H1 (cell line): ENCODE data around the gene HPCAL4. TPM values are rescaled to one million over a fixed set of nuclear protein-coding genes. Genes with fewer than 3 reads are reported as not detected.
A peak's percentile ranks its signal among the peaks of the same experiment; 100 is the strongest.

Experiments
- CTCF ChIA-PET: fragments of 300-600 bp; sonication (Branson Sonifier 250); formaldehyde crosslinking; loops from one replicate; lab custom pipeline; 2021; ENCODE audit not compliant: partially characterized antibody; lab: Charles Lee
- POLR2A ChIA-PET: fragments of 300-600 bp; sonication (Branson Sonifier 250); formaldehyde crosslinking; loops from one replicate; lab custom pipeline; 2021; ENCODE audit warnings: inconsistent platforms; ENCODE audit not compliant: partially characterized antibody; lab: Charles Lee
- DNase-seq, 2 experiments: peaks; one replicate each; pipeline versions ENCODE4 v3.0.0 to v3.0.0-alpha.2; 2010 to 2022; ENCODE audit warnings: low spot score in 2 of 2, low read depth in 1 of 2, mixed read lengths in 1 of 2
- FAIRE-seq: peaks from 2 replicates; lab custom pipeline; 2011; peaks lifted over from hg19 to GRCh38; lab: Jason Lieb, UNC
- H2AFZ ChIP-seq: 2 replicates; pipeline ENCODE4 v1.8.1; 2012; ENCODE audit warnings: low read length, inconsistent platforms
- H2AK5ac ChIP-seq: 2 replicates; pipeline ENCODE4 v1.6.1; 2013; ENCODE audit warnings: low read depth, low read length
- H2BK120ac ChIP-seq: replicated peaks from 2 replicates; pipeline ENCODE3; 2013; ENCODE audit warnings: low read depth, low read length, inconsistent platforms
- H2BK12ac ChIP-seq: 2 replicates; pipeline ENCODE4 v1.6.1; 2013; ENCODE audit warnings: low read depth, low read length
- H2BK15ac ChIP-seq: 2 replicates; pipeline ENCODE4 v1.6.1; 2013; ENCODE audit warnings: low read length
- H2BK20ac ChIP-seq: 2 replicates; pipeline ENCODE4 v1.6.1; 2013; ENCODE audit warnings: low read length
- H2BK5ac ChIP-seq: 2 replicates; pipeline ENCODE4 v1.6.1; 2013; ENCODE audit warnings: low read depth, low read length
- H3K14ac ChIP-seq: 2 replicates; pipeline ENCODE4 v1.6.1; 2013; ENCODE audit warnings: inconsistent platforms; ENCODE audit not compliant: insufficient read length
- H3K18ac ChIP-seq: 2 replicates; pipeline ENCODE4 v1.6.1; 2013; ENCODE audit warnings: low read length; ENCODE audit errors: extremely low read depth
- H3K23ac ChIP-seq: 2 replicates; pipeline ENCODE4 v1.6.1; 2013; ENCODE audit warnings: inconsistent platforms; ENCODE audit not compliant: insufficient read length
- H3K23me2 ChIP-seq: 2 replicates; pipeline ENCODE4 v1.6.1; 2013; ENCODE audit warnings: low read depth, low read length
- H3K27ac ChIP-seq: 2 replicates; pipeline ENCODE4 v1.6.1; 2011; ENCODE audit warnings: low read depth, low read length, inconsistent platforms
- H3K27me3 ChIP-seq, 4 experiments: replicated peaks in 1 of 4; 1 replicate in 1 of 4; 2 replicates in 3 of 4; pipeline versions ENCODE4 v1.6.1 to v1.8.1; 2011 to 2013; ENCODE audit warnings: low read length in 3 of 4, mild to moderate bottlenecking in 3 of 4, inconsistent platforms in 2 of 4, mixed read lengths in 2 of 4, moderate library complexity in 1 of 4; ENCODE audit not compliant: control insufficient read depth in 3 of 4, insufficient read depth in 3 of 4; ENCODE audit errors: extremely low read depth in 1 of 4
- H3K36me3 ChIP-seq, 4 experiments: 2 replicates each; pipeline versions ENCODE4 v1.6.1 to v1.8.1; 2011 to 2013; ENCODE audit warnings: mild to moderate bottlenecking in 4 of 4, low read length in 3 of 4, moderate library complexity in 2 of 4, control low read depth in 1 of 4, inconsistent platforms in 1 of 4; ENCODE audit not compliant: insufficient read depth in 4 of 4, control insufficient read depth in 2 of 4
- H3K4ac ChIP-seq: replicated peaks from 2 replicates; pipeline ENCODE3; 2013; ENCODE audit warnings: low read length, low read depth, mixed read lengths, inconsistent platforms; ENCODE audit not compliant: insufficient read length
- H3K4me1 ChIP-seq, 4 experiments: replicated peaks in 1 of 4; 1 replicate in 1 of 4; 2 replicates in 3 of 4; pipeline versions ENCODE4 v1.6.1 to v1.8.1; 2011 to 2013; ENCODE audit warnings: low read length in 3 of 4, inconsistent platforms in 2 of 4, mixed read lengths in 1 of 4; ENCODE audit not compliant: insufficient read depth in 4 of 4, control insufficient read depth in 3 of 4
- H3K4me2 ChIP-seq, 2 experiments: 2 replicates each; pipeline versions ENCODE4 v1.6.1 to v1.8.1; 2011 to 2013; ENCODE audit warnings: low read depth in 2 of 2, low read length in 2 of 2, control low read depth in 1 of 2, inconsistent platforms in 1 of 2, mild to moderate bottlenecking in 1 of 2; ENCODE audit not compliant: insufficient read depth in 1 of 2
- H3K4me3 ChIP-seq, 4 experiments: fragments of 200-600, 300-600 bp in 1 of 4; sonication (generic), shearing (Covaris generic), sonication (Bioruptor Twin) in 1 of 4; 2 replicates each; pipeline versions ENCODE4 v1.5.1 to v1.8.1; 2011 to 2016; ENCODE audit warnings: low read length in 4 of 4, low read depth in 3 of 4, control low read depth in 2 of 4, inconsistent platforms in 2 of 4, mild to moderate bottlenecking in 2 of 4, mixed read lengths in 1 of 4, moderate library complexity in 1 of 4; ENCODE audit not compliant: insufficient read depth in 2 of 4; ENCODE audit errors: extremely low read depth in 1 of 4
- H3K56ac ChIP-seq: replicated peaks from 2 replicates; pipeline ENCODE3; 2013; ENCODE audit warnings: low read depth, mild to moderate bottlenecking, mixed read lengths, low read length, inconsistent platforms; ENCODE audit not compliant: insufficient read length
- H3K79me1 ChIP-seq: 2 replicates; pipeline ENCODE4 v1.6.1; 2013; ENCODE audit warnings: low read depth, low read length, control low read depth
- H3K79me2 ChIP-seq, 2 experiments: 2 replicates each; pipeline versions ENCODE4 v1.6.1 to v1.8.1; 2012 to 2013; ENCODE audit warnings: low read length in 2 of 2, mild to moderate bottlenecking in 2 of 2, inconsistent platforms in 1 of 2; ENCODE audit not compliant: insufficient read depth in 2 of 2, control insufficient read depth in 1 of 2
- H3K9ac ChIP-seq, 4 experiments: replicated peaks in 1 of 4; 1 replicate in 1 of 4; 2 replicates in 3 of 4; pipeline versions ENCODE4 v1.6.1 to v1.8.1; 2011 to 2013; ENCODE audit warnings: low read depth in 3 of 4, low read length in 3 of 4, control low read depth in 2 of 4, mild to moderate bottlenecking in 2 of 4, moderate library complexity in 2 of 4, inconsistent platforms in 1 of 4; ENCODE audit errors: extremely low read depth in 1 of 4
- H3K9me3 ChIP-seq, 2 experiments: 2 replicates each; pipeline versions ENCODE4 v1.6.1 to v1.8.1; 2012 to 2013; ENCODE audit warnings: mild to moderate bottlenecking in 2 of 2, moderate library complexity in 2 of 2, control low read depth in 1 of 2, inconsistent platforms in 1 of 2, low read depth in 1 of 2, low read length in 1 of 2, mixed read lengths in 1 of 2; ENCODE audit not compliant: insufficient read depth in 2 of 2
- H4K20me1 ChIP-seq, 2 experiments: replicated peaks in 1 of 2; 2 replicates each; pipeline versions ENCODE3 to v1.8.1; 2011 to 2013; ENCODE audit warnings: inconsistent platforms in 2 of 2, low read length in 2 of 2, mild to moderate bottlenecking in 1 of 2; ENCODE audit not compliant: insufficient read depth in 2 of 2, control insufficient read depth in 1 of 2
- H4K5ac ChIP-seq: 2 replicates; pipeline ENCODE4 v1.6.1; 2013; ENCODE audit warnings: low read length, low read depth, mixed read lengths, inconsistent platforms; ENCODE audit not compliant: insufficient read length
- H4K8ac ChIP-seq: 2 replicates; pipeline ENCODE4 v1.8.0; 2013; ENCODE audit warnings: mild to moderate bottlenecking, moderate library complexity, low read length, inconsistent platforms; ENCODE audit not compliant: insufficient read depth; ENCODE audit errors: extremely low read depth
- H4K91ac ChIP-seq: replicated peaks from 2 replicates; pipeline ENCODE3; 2013; ENCODE audit warnings: low read length, mixed read lengths, inconsistent platforms; ENCODE audit not compliant: insufficient read length
- CBX8 ChIP-seq: fragments of 300-800, 300-1000 bp; sonication (generic); IDR thresholded peaks from 2 replicates; pipeline ENCODE4 v1.7.1; 2016; ENCODE audit warnings: low read depth, low read length, borderline replicate concordance
- CTCF ChIP-seq, 3 experiments: IDR thresholded peaks; 1 replicate in 2 of 3; 2 replicates in 1 of 3; pipeline versions ENCODE4 v1.5.1 to v1.6.1; 2011; ENCODE audit warnings: low read length in 3 of 3, mild to moderate bottlenecking in 3 of 3, inconsistent platforms in 2 of 3, low read depth in 1 of 3, moderate library complexity in 1 of 3; ENCODE audit not compliant: insufficient read depth in 1 of 3; ENCODE audit errors: control extremely low read depth in 1 of 3
- GTF2F1 ChIP-seq: IDR thresholded peaks from 2 replicates; pipeline ENCODE4 v1.6.1; 2012; ENCODE audit warnings: low read depth, low read length, improper control_type of control experiment, borderline replicate concordance
- NANOG ChIP-seq: IDR thresholded peaks from 2 replicates; pipeline ENCODE4 v1.6.1; 2011; ENCODE audit warnings: low read length, low read depth, mild to moderate bottlenecking, inconsistent platforms; ENCODE audit not compliant: insufficient read depth, poor library complexity, severe bottlenecking
- RFX5 ChIP-seq: IDR thresholded peaks from 2 replicates; pipeline ENCODE4 v1.6.1; 2011; ENCODE audit warnings: low read depth, low read length, improper control_type of control experiment, borderline replicate concordance
- RNF2 ChIP-seq: fragments of 200-900, 300-1000 bp; sonication (generic); IDR thresholded peaks from 2 replicates; pipeline ENCODE4 v1.7.1; 2016; ENCODE audit warnings: borderline replicate concordance, low read depth, mild to moderate bottlenecking, antibody characterized with exemption, low read length; ENCODE audit not compliant: poor library complexity, severe bottlenecking; ENCODE audit errors: missing control alignments
- SP2 ChIP-seq: IDR thresholded peaks from 2 replicates; pipeline ENCODE4 v1.6.1; 2012; ENCODE audit warnings: mild to moderate bottlenecking, low read length, inconsistent platforms
- SRF ChIP-seq: IDR thresholded peaks from 2 replicates; pipeline ENCODE4 v1.6.1; 2011; ENCODE audit warnings: mild to moderate bottlenecking, low read depth, low read length, moderate library complexity
- WGBS, 2 experiments: shearing (Covaris generic) in 1 of 2; methylation state at CpG; one replicate each; pipeline versions ENCODE4 v1.1.6 to v1.1.7; 2013 to 2015; ENCODE audit warnings: low lambda C conversion rate in 2 of 2, mixed read lengths in 2 of 2, inconsistent platforms in 1 of 2, low coverage in 1 of 2, missing lambda C conversion rate in 1 of 2; ENCODE audit not compliant: insufficient replicate concordance in 2 of 2, insufficient coverage in 1 of 2, insufficient read length in 1 of 2; ENCODE audit errors: extremely low coverage in 1 of 2, missing lambda C conversion rate in 1 of 2; 5-methylcytosine and 5-hydroxymethylcytosine counted together
- polyA plus RNA-seq, 7 experiments: library from polyadenylated mRNA; depleted of rRNA in 3 of 7; stranded (reverse) in 5 of 7; unstranded in 2 of 7; fragments of >200 nt in 5 of 7; fragments of 200-250 nt in 2 of 7; gene quantifications; 1 replicate in 5 of 7; 2 replicates in 1 of 7; 4 replicates in 1 of 7; pipeline versions ENCODE4 v1.2.1 to v1.2.3, GENCODE V29; 2011 to 2013; ENCODE audit warnings: missing spikeins in 2 of 7, mixed read lengths in 2 of 7
- total RNA-seq: library from RNA; stranded (reverse); fragmentation: NEBNext Ultra II Directional; extraction: Animal tissue kit (Norgen Biotek cat#: 25700); gene quantifications from 2 replicates; pipeline ENCODE4 v1.2.1, GENCODE V29; 2021

The HPCAL4 gene
- total and polyA plus RNA-seq, 2 of the 8 experiments (the other 6 are each of a cell fraction or from before 2014, with no cell fraction given): 0.54 to 0.74 TPM

- Histone ChIP-seq H2BK12ac (no peak overlapping the region), H3K79me2 (no peaks in the 10 kb centered on the region), H2BK20ac (no peak overlapping the region), H3K27me3 (peaks cover 38 to 94% (median 65%) of the 10 kb centered on the region in 4 experiments), H3K23ac (no peak overlapping the region), H3K23me2 (no peaks in the 10 kb centered on the region; the same call in 1 of the 2 replicates), H4K5ac (no peak overlapping the region), H2BK5ac (no peak overlapping the region), H3K4me1 (peaks cover 0 to 22% (median 9%) of the 10 kb centered on the region in 4 experiments; a peak in 5 of 7 replicates), H2AFZ (no peak overlapping the region), H3K9me3 (no peaks in the 10 kb centered on the region), H3K14ac (no peak overlapping the region), H2AK5ac (no peak overlapping the region), H3K4ac (no peak overlapping the region), H2BK15ac (no peak overlapping the region), H3K56ac (no peak overlapping the region), H3K4me2 (no peak overlapping the region), H3K27ac (no peak overlapping the region), H3K9ac (no peak overlapping the region), H3K79me1 (no peaks in the 10 kb centered on the region), H3K4me3 (no peak overlapping the region), H4K91ac (no peak overlapping the region), H3K36me3 (no peaks in the 10 kb centered on the region), H3K18ac (no peak overlapping the region), H2BK120ac (no peak overlapping the region), H4K8ac (no peak overlapping the region), H4K20me1 (peaks cover 0 to 2% of the 10 kb centered on the region in 2 experiments)
- DNase-seq (no peak), FAIRE-seq (no peak)
- ChIA-PET CTCF (interaction anchor here (0.7 to 4.9 kb wide), 7 partner anchors 13 to 525 kb away, joined by 3 to 57 read pairs (median 4); partner anchors contain the start of gene NT5C1A), POLR2A (interaction anchor here (0.7 to 4.0 kb wide), 3 partner anchors 9 to 90 kb away, joined by 3 to 32 read pairs (median 16); partner anchors contain the start of gene HPCAL4)
- WGBS, 2 experiments: 90% methylated on average over 3 of the region's 3 CpGs; no CpG with 5 or more reads in 1 of the 2 experiments
- TF ChIP-seq SRF (no peak), GTF2F1 (no peak), NANOG (no peak), SP2 (no peak), CTCF (IDR thresholded peaks at IDR 0.05; ENCODE audit: control extremely low read depth in 1 of 3, insufficient read depth in 1 of 3, low read depth in 1 of 3, low read length in 3 of 3) (peak in 1 of 3 experiments; percentile 12; a peak in 1 of 4 replicates), RFX5 (no peak), CBX8 (no peak), RNF2 (no peak)
Observed at GRCh38 chr1:39699419-39699818, 8.2 kb upstream of the HPCAL4 start.
